ENCODE data around the gene PRKN. TPM values are rescaled to one million over a fixed set of nuclear protein-coding genes. Genes with fewer than 3 reads are reported as not detected.

PRKN gene
- total and polyA plus RNA-seq, 2 experiments from 2014 or later, result 2.3 to 3.9 TPM

- Histone ChIP-seq H2AFZ (no peak overlapping the region), H3K27me3 (no peaks in the 10 kb centered on the region), H3K9me3 (ENCODE audit: low read depth) (no peaks in the 10 kb centered on the region), H3K79me2 (no peaks in the 10 kb centered on the region), H4K20me1 (ENCODE audit: insufficient read depth, poor library complexity, severe bottlenecking) (no peaks in the 10 kb centered on the region), H3K36me3 (replicated peaks; ENCODE audit: insufficient read depth, low read depth) (no peaks in the 10 kb centered on the region), H3K4me1 (ENCODE audit: insufficient read depth) (no peaks in the 10 kb centered on the region), H3K9me2 (replicated peaks; ENCODE audit: insufficient read depth) (no peaks in the 10 kb centered on the region), H3K27ac (no peak overlapping the region), H3K4me3 (no peak overlapping the region), H3K4me2 (no peak overlapping the region)
- 82% methylated on average over 1 of the region's 1 CpG for WGBS (ENCODE audit: low lambda C conversion rate, missing lambda C conversion rate)
- TF ChIP-seq CTCF (IDR thresholded peaks at IDR 0.05; ENCODE audit: poor library complexity), result no peak
- TF ChIP-seq EZH2 (IDR thresholded peaks at IDR 0.05; ENCODE audit: borderline replicate concordance), result no peak
- no peak for TF ChIP-seq EZH2phosphoT487 (IDR thresholded peaks at IDR 0.05; ENCODE audit: low read depth, severe bottlenecking, unreplicated experiment)
- no peak for DNase-seq (ENCODE audit: low spot score)
These were observed 1323.8 kb downstream of the PRKN start for GRCh38 chr6:161403717-161404116.

- no peak overlapping the region for H3K27ac ChIP-seq
- no peak overlapping the region for H3K4me2 ChIP-seq
- H4K20me1 ChIP-seq (ENCODE audit: insufficient read depth, poor library complexity, severe bottlenecking), result no peaks in the 10 kb centered on the region
- H3K36me3 ChIP-seq (replicated peaks; ENCODE audit: insufficient read depth, low read depth), result no peaks in the 10 kb centered on the region
- H3K4me1 ChIP-seq (ENCODE audit: insufficient read depth), result no peaks in the 10 kb centered on the region
- 61% methylated on average over 8 of the region's 8 CpGs for WGBS (ENCODE audit: low lambda C conversion rate, missing lambda C conversion rate)
- TF ChIP-seq CTCF (IDR thresholded peaks at IDR 0.05; ENCODE audit: poor library complexity) (no peak), EZH2phosphoT487 (IDR thresholded peaks at IDR 0.05; ENCODE audit: low read depth, severe bottlenecking, unreplicated experiment) (no peak), EZH2 (IDR thresholded peaks at IDR 0.05; ENCODE audit: borderline replicate concordance) (no peak)
- H2AFZ ChIP-seq, result no peak overlapping the region
- no peak overlapping the region for H3K4me3 ChIP-seq
- no peaks in the 10 kb centered on the region for H3K27me3 ChIP-seq
- H3K9me3 ChIP-seq (ENCODE audit: low read depth), result no peaks in the 10 kb centered on the region
- DNase-seq (ENCODE audit: low spot score), result no peak
- no peaks in the 10 kb centered on the region for H3K9me2 ChIP-seq (replicated peaks; ENCODE audit: insufficient read depth)
- H3K79me2 ChIP-seq, result no peaks in the 10 kb centered on the region
These were observed 1325.8 kb downstream of the PRKN start for GRCh38 chr6:161401587-161402309.

- TF ChIP-seq EZH2 (IDR thresholded peaks at IDR 0.05; ENCODE audit: borderline replicate concordance), result no peak
- TF ChIP-seq CTCF (IDR thresholded peaks at IDR 0.05; ENCODE audit: poor library complexity), result no peak
- TF ChIP-seq EZH2phosphoT487 (IDR thresholded peaks at IDR 0.05; ENCODE audit: low read depth, severe bottlenecking, unreplicated experiment), result no peak
- DNase-seq (ENCODE audit: low spot score), result no peak
- Histone ChIP-seq H3K4me2 (no peak overlapping the region), H3K79me2 (no peaks in the 10 kb centered on the region), H3K4me3 (no peak overlapping the region), H4K20me1 (ENCODE audit: insufficient read depth, poor library complexity, severe bottlenecking) (no peaks in the 10 kb centered on the region), H2AFZ (no peak overlapping the region), H3K4me1 (ENCODE audit: insufficient read depth) (no peaks in the 10 kb centered on the region), H3K27me3 (no peaks in the 10 kb centered on the region), H3K36me3 (replicated peaks; ENCODE audit: insufficient read depth, low read depth) (no peaks in the 10 kb centered on the region), H3K9me3 (ENCODE audit: low read depth) (no peaks in the 10 kb centered on the region), H3K27ac (no peak overlapping the region), H3K9me2 (replicated peaks; ENCODE audit: insufficient read depth) (no peaks in the 10 kb centered on the region)
- 60% methylated on average over 5 of the region's 5 CpGs for WGBS (ENCODE audit: low lambda C conversion rate, missing lambda C conversion rate)
These were observed 1326.9 kb downstream of the PRKN start for GRCh38 chr6:161400671-161401070.
